Common myeloid progenitor, CD34-positive (primary cell): ENCODE measurements around the gene POLDIP3. TPM values are rescaled to one million over a fixed set of nuclear protein-coding genes. Genes with fewer than 3 reads are reported as not detected.

ENCODE experiments used
- CTCF ChIA-PET: fragments of 350-600 bp; sonication (Branson Sonifier 250); formaldehyde crosslinking; loops from one replicate; lab custom pipeline; 2021; ENCODE audit warnings: antibody characterized with exemption; lab: Charles Lee
- POLR2A ChIA-PET: fragments of 350-600 bp; sonication (Branson Sonifier 250); formaldehyde crosslinking; loops from one replicate; lab custom pipeline; 2021; ENCODE audit warnings: antibody characterized with exemption; lab: Charles Lee
- DNase-seq, 3 donors: peaks; one replicate each; pipeline versions ENCODE4 v3.0.0 to v3.0.0-alpha.2; 2013
- H3K27ac ChIP-seq, 2 experiments: 1 replicate in 1 of 2; 2 replicates in 1 of 2; pipeline ENCODE4 v1.7.0; 2013; ENCODE audit warnings: inconsistent platforms in 2 of 2, low read length in 2 of 2, mild to moderate bottlenecking in 2 of 2, low read depth in 1 of 2, moderate library complexity in 1 of 2; ENCODE audit not compliant: severe bottlenecking in 2 of 2, insufficient read depth in 1 of 2, poor library complexity in 1 of 2
- H3K27me3 ChIP-seq, 5 experiments: replicated peaks in 2 of 5; 1 replicate in 3 of 5; 2 replicates in 2 of 5; pipeline versions ENCODE4 v1.6.1 to v1.7.0; 2013; ENCODE audit warnings: low read length in 4 of 5, mild to moderate bottlenecking in 2 of 5, moderate library complexity in 2 of 5, inconsistent platforms in 1 of 5; ENCODE audit not compliant: insufficient read depth in 5 of 5, control insufficient read depth in 4 of 5
- H3K36me3 ChIP-seq, 4 experiments: 1 replicate in 2 of 4; 2 replicates in 2 of 4; pipeline versions ENCODE4 v1.6.1 to v1.7.0; 2013; ENCODE audit warnings: low read length in 3 of 4, control low read depth in 1 of 4, mild to moderate bottlenecking in 1 of 4; ENCODE audit not compliant: control insufficient read depth in 4 of 4, insufficient read depth in 4 of 4
- H3K4me1 ChIP-seq, 4 experiments: 1 replicate in 3 of 4; 2 replicates in 1 of 4; pipeline versions ENCODE4 v1.6.1 to v1.7.1; 2013; ENCODE audit warnings: low read length in 3 of 4, mild to moderate bottlenecking in 3 of 4, control low read depth in 1 of 4, inconsistent platforms in 1 of 4, moderate library complexity in 1 of 4; ENCODE audit not compliant: control insufficient read depth in 4 of 4, insufficient read depth in 4 of 4; ENCODE audit errors: control extremely low read depth in 1 of 4
- H3K4me3 ChIP-seq, 7 experiments: 1 replicate in 4 of 7; 2 replicates in 3 of 7; pipeline versions ENCODE4 v1.5.1 to v1.7.0; 2013; ENCODE audit warnings: mild to moderate bottlenecking in 7 of 7, low read length in 6 of 7, moderate library complexity in 6 of 7, inconsistent platforms in 2 of 7, low read depth in 2 of 7, control low read depth in 1 of 7; ENCODE audit not compliant: insufficient read depth in 4 of 7, control insufficient read depth in 1 of 7; ENCODE audit errors: extremely low read depth in 1 of 7
- H3K9me3 ChIP-seq, 5 experiments: 1 replicate in 4 of 5; 2 replicates in 1 of 5; pipeline versions ENCODE4 v1.6.1 to v1.7.1; 2013; ENCODE audit warnings: low read length in 4 of 5, mild to moderate bottlenecking in 2 of 5, inconsistent platforms in 1 of 5, low read depth in 1 of 5, moderate library complexity in 1 of 5; ENCODE audit not compliant: control insufficient read depth in 4 of 5, insufficient read depth in 2 of 5; ENCODE audit errors: control extremely low read depth in 1 of 5
- WGBS: methylation state at CpG from one replicate; pipeline ENCODE4 v1.1.5; 2013; ENCODE audit not compliant: insufficient coverage; 5-methylcytosine and 5-hydroxymethylcytosine counted together
- polyA plus RNA-seq: library from polyadenylated mRNA; unstranded; fragments of 120-200 nt; gene quantifications from one replicate; pipeline ENCODE4 v1.2.1, GENCODE V29; 2013

The POLDIP3 gene
- 63.4 TPM for polyA plus RNA-seq

DNA sequence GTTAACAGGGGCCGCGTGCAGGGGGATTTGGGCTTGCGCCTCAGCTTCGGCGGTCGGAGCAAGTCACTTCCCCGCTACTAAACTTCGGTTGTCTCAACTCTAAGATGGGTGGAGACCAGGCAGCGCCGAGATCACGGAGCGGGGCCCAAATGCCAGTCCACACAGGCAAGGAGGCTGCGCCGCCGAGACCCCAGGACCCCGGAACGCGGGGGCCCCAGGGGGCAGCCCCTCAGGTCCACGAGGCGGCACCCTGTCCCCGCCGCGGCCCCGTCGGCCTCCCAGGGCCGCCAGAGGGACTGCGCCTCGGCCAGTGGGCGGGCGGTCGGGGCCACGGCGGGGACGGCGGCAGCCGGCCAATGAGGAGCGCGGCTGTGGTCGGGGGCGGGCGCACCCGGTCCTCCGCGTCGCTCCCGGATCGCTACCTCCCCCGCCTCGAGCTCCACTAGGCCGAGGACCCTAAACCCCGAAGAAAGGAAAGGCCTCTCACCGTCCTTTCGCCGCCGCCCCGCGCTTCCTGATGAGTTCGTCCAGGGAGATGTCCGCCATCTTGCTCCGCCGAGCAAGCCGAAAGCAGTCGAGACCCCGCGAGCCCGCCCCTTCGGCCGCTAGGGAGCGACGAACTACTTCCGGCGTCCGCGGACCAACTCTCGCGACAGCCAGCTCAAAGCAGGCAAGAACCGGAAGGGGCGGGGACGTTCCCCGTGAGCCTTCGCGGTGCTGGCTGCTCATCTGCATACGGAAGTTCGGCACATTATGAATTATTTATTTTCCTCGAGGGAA is at the start of gene POLDIP3:
Gene POLDIP3 (minus strand): TSS at position 572 of the 780 bp plus-strand sequence. CDS start 26 bp downstream, at position 546.
- Histone ChIP-seq H3K9me3 (no peaks in the 10 kb centered on the region), H3K36me3 (peaks cover 0 to 33% (median 10%) of the 10 kb centered on the region in 4 experiments), H3K27me3 (no peaks in the 10 kb centered on the region), H3K4me1 (peaks cover 9 to 51% (median 46%) of the 10 kb centered on the region in 4 experiments), H3K4me3 (peak within 1 kb of the TSS; percentile 79 to 92 (median 84)), H3K27ac (peak within 1 kb of the TSS; percentile 100)
- peak; percentile 98 to 100 (median 99) for DNase-seq
- CTCF ChIA-PET: interaction anchor here (1.1 kb wide), 1 partner anchor 20 kb away, joined by 3 read pairs; no protein-coding TSS in a partner anchor
- WGBS: 0% methylated on average over 78 of the region's 85 CpGs
- POLR2A ChIA-PET: interaction anchor here (0.5 to 1.8 kb wide), 15 partner anchors 9 to 1648 kb away, joined by 3 to 9 read pairs (median 3); partner anchors contain the start of genes ARFGAP3, CYB5R3 and PACSIN2

DNA sequence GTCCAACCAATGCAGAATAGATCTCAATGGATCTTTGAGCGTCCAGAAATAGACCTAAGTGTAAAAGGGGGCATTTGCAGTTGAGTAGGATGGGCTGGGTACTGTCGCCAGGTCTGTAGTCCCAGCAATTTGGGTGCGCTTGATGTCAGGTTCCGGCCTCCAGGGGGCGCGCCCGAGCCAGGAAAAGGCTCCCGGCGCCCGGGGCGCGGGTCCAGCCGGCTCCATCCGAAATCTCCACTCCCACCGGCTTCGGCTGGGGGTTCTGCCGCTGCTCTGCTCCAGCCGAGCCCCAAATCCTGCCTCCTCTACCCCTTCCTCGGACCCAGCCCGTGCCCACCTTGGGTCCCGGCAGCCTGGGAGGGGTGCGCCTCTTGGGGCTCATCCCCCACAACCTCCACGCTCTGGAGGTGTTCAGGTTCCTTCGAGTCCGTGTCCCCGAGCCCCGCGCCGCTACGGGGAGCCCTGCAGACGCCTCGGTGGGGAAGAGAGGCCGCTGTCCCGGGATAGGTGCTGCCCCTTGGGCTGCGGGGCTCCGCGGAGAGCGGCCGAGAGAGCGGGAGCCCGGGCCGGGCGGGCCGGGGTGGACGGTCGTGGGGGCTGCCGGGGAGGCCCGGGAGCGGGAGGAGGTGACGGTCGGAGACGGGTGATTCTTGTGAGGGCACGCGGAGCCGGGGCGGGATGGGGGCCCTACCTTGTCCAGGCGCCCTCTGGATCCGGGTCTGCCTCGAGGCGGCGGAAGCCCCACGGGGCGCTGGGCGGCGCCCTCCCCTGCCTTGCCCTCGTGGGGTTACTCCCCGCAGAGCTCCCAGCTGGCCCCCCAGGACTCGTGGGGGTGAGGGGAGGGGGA is 47.5 kb upstream of the POLDIP3 start:
- peak overlapping the region; percentile 30 to 80 (median 59) for H3K4me3 ChIP-seq
- H3K9me3 ChIP-seq: no peaks in the 10 kb centered on the region
- POLR2A ChIA-PET: no interaction called here
- WGBS: 1% methylated on average over 57 of the region's 68 CpGs
- no peaks in the 10 kb centered on the region for H3K36me3 ChIP-seq
- peak; percentile 64 to 81 (median 80) for DNase-seq
- peaks cover 0 to 11% (median 7%) of the 10 kb centered on the region in 4 experiments for H3K4me1 ChIP-seq
- H3K27ac ChIP-seq: no peak overlapping the region
- CTCF ChIA-PET: interaction anchor here (0.7 to 2.6 kb wide), 3 partner anchors 8 to 159 kb away, joined by 3 to 11 read pairs (median 4); no protein-coding TSS in a partner anchor
- H3K27me3 ChIP-seq: peaks cover 0 to 8% (median 0%) of the 10 kb centered on the region in 5 experiments

- peaks cover 0 to 8% (median 0%) of the 10 kb centered on the region in 4 experiments for H3K4me1 ChIP-seq
- 95% methylated on average over 6 of the region's 8 CpGs for WGBS
- H3K4me3 ChIP-seq: no peak overlapping the region
- no peaks in the 10 kb centered on the region for H3K9me3 ChIP-seq
- no peaks in the 10 kb centered on the region for H3K27me3 ChIP-seq
- POLR2A ChIA-PET: no interaction called here
- CTCF ChIA-PET: interaction anchor here (0.9 to 1.3 kb wide), 2 partner anchors 165 to 211 kb away, joined by 3 read pairs; no protein-coding TSS in a partner anchor
- no peaks in the 10 kb centered on the region for H3K36me3 ChIP-seq
- DNase-seq: no peak
- no peak overlapping the region for H3K27ac ChIP-seq
Measured at GRCh38 chr22:42656578-42656977, 41.9 kb upstream of the POLDIP3 start.

GRCh38 chr22:42655693-42656092 is 41.0 kb upstream of the POLDIP3 start:
- Histone ChIP-seq H3K4me3 (no peak overlapping the region), H3K27me3 (no peaks in the 10 kb centered on the region), H3K9me3 (no peaks in the 10 kb centered on the region), H3K36me3 (no peaks in the 10 kb centered on the region), H3K4me1 (peaks cover 0 to 8% (median 0%) of the 10 kb centered on the region in 4 experiments), H3K27ac (no peak overlapping the region)
- ChIA-PET POLR2A (interaction anchor here (0.6 kb wide), 1 partner anchor 19 kb away, joined by 3 read pairs; no protein-coding TSS in a partner anchor), CTCF (interaction anchor here (0.9 to 1.1 kb wide), 2 partner anchors 164 to 166 kb away, joined by 3 read pairs; no protein-coding TSS in a partner anchor)
- WGBS: 80% methylated on average over 7 of the region's 9 CpGs
- no peak for DNase-seq

- Histone ChIP-seq H3K4me1 (peaks cover 0 to 12% (median 2%) of the 10 kb centered on the region in 4 experiments), H3K27ac (no peak overlapping the region), H3K27me3 (no peaks in the 10 kb centered on the region), H3K4me3 (no peak overlapping the region), H3K9me3 (no peaks in the 10 kb centered on the region), H3K36me3 (no peaks in the 10 kb centered on the region)
- ChIA-PET CTCF (interaction anchor here (0.6 to 2.1 kb wide), 3 partner anchors 9 to 113 kb away, joined by 3 to 11 read pairs (median 4); no protein-coding TSS in a partner anchor), POLR2A (interaction anchor here (0.6 kb wide), 1 partner anchor 131 kb away, joined by 3 read pairs; no protein-coding TSS in a partner anchor)
- no peak for DNase-seq
- WGBS: 98% methylated on average over 6 of the region's 7 CpGs
Measured at GRCh38 chr22:42654436-42655073, 39.9 kb upstream of the POLDIP3 start.

GRCh38 chr22:42653999-42654398 is 39.3 kb upstream of the POLDIP3 start:
- H3K36me3 ChIP-seq: no peaks in the 10 kb centered on the region
- 100% methylated on average over 2 of the region's 4 CpGs for WGBS
- H3K27me3 ChIP-seq: no peaks in the 10 kb centered on the region
- no peak overlapping the region for H3K4me3 ChIP-seq
- POLR2A ChIA-PET: interaction anchor here (0.6 kb wide), 1 partner anchor 131 kb away, joined by 3 read pairs; no protein-coding TSS in a partner anchor
- H3K4me1 ChIP-seq: peaks cover 0 to 13% (median 2%) of the 10 kb centered on the region in 4 experiments
- DNase-seq: no peak
- H3K9me3 ChIP-seq: no peaks in the 10 kb centered on the region
- CTCF ChIA-PET: interaction anchor here (1.0 to 2.1 kb wide), 3 partner anchors 10 to 114 kb away, joined by 4 to 11 read pairs (median 4); no protein-coding TSS in a partner anchor
- H3K27ac ChIP-seq: no peak overlapping the region
